Ishikawa (cell line): ENCODE measurements around the gene PCDH9.
A peak's percentile ranks its signal among the peaks of the same experiment; 100 is the strongest.

Experiments used
- CEBPB ChIP-seq: IDR thresholded peaks from 2 replicates; pipeline ENCODE4 v1.6.1; 2012
- CREB1 ChIP-seq: IDR thresholded peaks from 2 replicates; pipeline ENCODE4 v1.6.1; 2012; ENCODE audit warnings: low read depth
- EGR1 ChIP-seq: IDR thresholded peaks from 2 replicates; pipeline ENCODE4 v1.6.1; 2012
- EP300 ChIP-seq: IDR thresholded peaks from 2 replicates; pipeline ENCODE4 v1.6.1; 2012; ENCODE audit warnings: borderline replicate concordance
- FOXM1 ChIP-seq: IDR thresholded peaks from 2 replicates; pipeline ENCODE4 v1.6.1; 2012; ENCODE audit warnings: low read depth, borderline replicate concordance
- NFIC ChIP-seq: IDR thresholded peaks from 2 replicates; pipeline ENCODE4 v1.6.1; 2012
- RAD21 ChIP-seq: IDR thresholded peaks from 2 replicates; pipeline ENCODE4 v1.6.1; 2012; ENCODE audit warnings: low read depth
- REST ChIP-seq: IDR thresholded peaks from 2 replicates; pipeline ENCODE4 v1.6.1; 2012; ENCODE audit warnings: low read depth, mild to moderate bottlenecking
- TAF1 ChIP-seq: IDR thresholded peaks from 2 replicates; pipeline ENCODE4 v1.6.1; 2012; ENCODE audit warnings: low read depth, mild to moderate bottlenecking
- TCF12 ChIP-seq: IDR thresholded peaks from 2 replicates; pipeline ENCODE4 v1.6.1; 2012; ENCODE audit warnings: low read depth
- TEAD4 ChIP-seq: IDR thresholded peaks from 2 replicates; pipeline ENCODE4 v1.6.1; 2012
- YY1 ChIP-seq: IDR thresholded peaks from 2 replicates; pipeline ENCODE4 v1.6.1; 2012; ENCODE audit warnings: low read depth
- ZBTB7A ChIP-seq: IDR thresholded peaks from 2 replicates; pipeline ENCODE4 v1.6.1; 2012; ENCODE audit warnings: low read depth
- TF ChIP-seq, protein P1 (sequence below): IDR thresholded peaks from 2 replicates; pipeline ENCODE4 v1.6.1; 2012
- TF ChIP-seq, protein P2 (sequence below): IDR thresholded peaks from 2 replicates; pipeline ENCODE4 v1.6.1; 2012

Gene PCDH9

DNA sequence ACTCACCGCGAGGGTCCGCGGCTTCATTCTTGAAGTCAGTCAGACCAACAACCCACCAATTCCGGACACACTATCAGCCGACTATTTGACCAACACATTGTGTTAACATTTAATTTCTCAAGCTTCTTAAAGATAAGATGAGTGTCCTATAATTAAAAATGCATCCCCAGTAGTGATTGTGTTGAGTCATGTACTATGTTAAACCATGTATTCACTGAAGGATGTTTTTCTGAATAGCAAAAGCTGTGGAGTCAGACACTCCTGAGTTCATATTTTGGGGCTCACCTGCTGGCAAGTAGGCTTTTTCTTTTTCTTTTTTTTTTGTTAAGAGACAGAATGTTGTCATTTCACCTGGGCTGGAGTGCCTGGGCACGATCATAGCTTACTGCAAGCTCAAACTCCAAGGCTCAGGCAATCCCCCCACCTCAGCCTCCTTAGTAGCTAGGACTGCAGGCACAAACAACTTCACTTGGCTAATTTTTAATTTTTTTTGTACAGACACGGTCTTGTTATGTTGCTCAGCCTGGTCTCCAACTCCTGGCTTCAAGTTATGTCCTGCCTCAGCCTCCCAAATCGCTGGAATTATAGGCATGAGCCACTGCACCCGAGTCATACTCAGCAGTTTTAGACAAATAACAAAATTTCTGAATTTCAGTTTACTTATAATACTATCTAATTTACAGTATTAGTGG, 606.9 kb downstream of the PCDH9 start:
- TF ChIP-seq CREB1 (no peak), FOXM1 (no peak), EP300 (no peak), EGR1 (no peak), ZBTB7A (no peak), TEAD4 (no peak)
- TF ChIP-seq, protein P1, sequence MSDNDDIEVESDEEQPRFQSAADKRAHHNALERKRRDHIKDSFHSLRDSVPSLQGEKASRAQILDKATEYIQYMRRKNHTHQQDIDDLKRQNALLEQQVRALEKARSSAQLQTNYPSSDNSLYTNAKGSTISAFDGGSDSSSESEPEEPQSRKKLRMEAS = no peak
- TF ChIP-seq, protein P2, sequence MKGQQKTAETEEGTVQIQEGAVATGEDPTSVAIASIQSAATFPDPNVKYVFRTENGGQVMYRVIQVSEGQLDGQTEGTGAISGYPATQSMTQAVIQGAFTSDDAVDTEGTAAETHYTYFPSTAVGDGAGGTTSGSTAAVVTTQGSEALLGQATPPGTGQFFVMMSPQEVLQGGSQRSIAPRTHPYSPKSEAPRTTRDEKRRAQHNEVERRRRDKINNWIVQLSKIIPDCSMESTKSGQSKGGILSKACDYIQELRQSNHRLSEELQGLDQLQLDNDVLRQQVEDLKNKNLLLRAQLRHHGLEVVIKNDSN = no peak

GRCh38 chr13:66618702-66619101, 611.4 kb downstream of the PCDH9 start:
- TF ChIP-seq RAD21 = peak; percentile 50
- TF ChIP-seq TCF12 = no peak
- TF ChIP-seq, protein P2 = peak; percentile 76

DNA sequence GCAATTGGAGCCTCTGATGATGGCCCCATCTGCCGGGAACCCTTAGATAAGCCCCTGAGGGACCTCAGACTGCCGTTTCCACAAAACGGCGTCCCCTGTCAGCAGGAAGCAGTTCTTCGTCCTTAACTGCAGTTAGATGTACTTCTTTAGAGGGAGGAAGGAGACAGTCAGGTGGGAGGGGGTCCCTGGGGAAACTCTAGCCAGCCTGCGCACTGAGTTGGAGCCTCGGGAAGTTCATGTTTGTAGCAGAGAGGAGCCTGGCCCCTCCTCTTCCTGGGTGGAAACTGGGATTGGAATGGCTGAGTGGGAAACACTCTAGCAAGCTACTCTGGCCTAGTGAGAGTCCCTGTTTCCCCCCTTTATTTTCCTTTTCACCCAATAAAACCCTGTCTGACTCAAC, 612.4 kb downstream of the PCDH9 start:
- TF ChIP-seq TAF1 (no peak), NFIC (no peak), REST (no peak), ZBTB7A (no peak)

- TF ChIP-seq TEAD4 = no peak
- no peak for TF ChIP-seq RAD21
- no peak for TF ChIP-seq TCF12
- TF ChIP-seq EGR1 = no peak
- TF ChIP-seq CEBPB = no peak
These were observed 617.2 kb downstream of the PCDH9 start for GRCh38 chr13:66612983-66613382.

GRCh38 chr13:66586489-66586888, 643.6 kb downstream of the PCDH9 start:
- TF ChIP-seq RAD21 (no peak), NFIC (no peak), EGR1 (no peak), TEAD4 (no peak), TCF12 (no peak), FOXM1 (no peak), CREB1 (no peak), EP300 (no peak), REST (no peak), ZBTB7A (no peak), YY1 (no peak), TAF1 (no peak), CEBPB (no peak)
- TF ChIP-seq, protein P2 = no peak
- TF ChIP-seq, protein P1 = no peak

DNA sequence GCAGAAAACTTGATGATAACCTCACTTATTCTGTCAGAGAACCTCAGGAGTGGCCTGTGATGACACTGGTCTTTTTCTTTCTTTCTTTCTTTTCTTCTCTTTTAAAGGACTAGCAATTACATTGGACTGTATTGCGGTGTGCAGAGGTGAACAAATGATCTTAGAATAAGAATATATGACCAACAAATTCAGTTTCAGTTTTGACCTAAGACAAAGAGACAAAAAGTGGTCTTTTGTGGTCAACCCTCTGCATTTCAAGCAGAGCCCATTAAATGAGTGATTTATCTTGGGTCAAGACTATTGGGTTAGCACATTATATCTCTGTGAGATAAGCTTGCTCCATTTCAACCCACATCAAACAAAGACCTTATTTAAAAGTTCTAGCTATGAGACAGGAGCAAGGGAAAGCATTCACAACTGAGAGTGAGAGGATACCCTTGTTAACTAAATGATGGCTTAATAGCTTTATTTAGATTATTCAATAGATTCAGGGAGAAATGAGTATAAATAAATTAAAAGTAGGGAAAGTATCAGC, 644.4 kb downstream of the PCDH9 start:
- TF ChIP-seq TCF12 = no peak
- TF ChIP-seq FOXM1 = no peak
- no peak for TF ChIP-seq EP300
- TF ChIP-seq, protein P2 = no peak
- TF ChIP-seq ZBTB7A = no peak
- TF ChIP-seq, protein P1 = no peak
- no peak for TF ChIP-seq NFIC
- no peak for TF ChIP-seq TAF1
- no peak for TF ChIP-seq RAD21
- no peak for TF ChIP-seq TEAD4
- TF ChIP-seq YY1 = no peak
- no peak for TF ChIP-seq CEBPB
- TF ChIP-seq CREB1 = no peak
- no peak for TF ChIP-seq EGR1
- TF ChIP-seq REST = no peak
